NCI-H748 (cell line): ENCODE measurements around the gene PIP5K1B.

ENCODE experiments used
- DNase-seq: peaks from one replicate; lab custom pipeline; 2025; ENCODE audit not compliant: unreplicated experiment; lab: John Stamatoyannopoulos, UW

The PIP5K1B gene

DNA sequence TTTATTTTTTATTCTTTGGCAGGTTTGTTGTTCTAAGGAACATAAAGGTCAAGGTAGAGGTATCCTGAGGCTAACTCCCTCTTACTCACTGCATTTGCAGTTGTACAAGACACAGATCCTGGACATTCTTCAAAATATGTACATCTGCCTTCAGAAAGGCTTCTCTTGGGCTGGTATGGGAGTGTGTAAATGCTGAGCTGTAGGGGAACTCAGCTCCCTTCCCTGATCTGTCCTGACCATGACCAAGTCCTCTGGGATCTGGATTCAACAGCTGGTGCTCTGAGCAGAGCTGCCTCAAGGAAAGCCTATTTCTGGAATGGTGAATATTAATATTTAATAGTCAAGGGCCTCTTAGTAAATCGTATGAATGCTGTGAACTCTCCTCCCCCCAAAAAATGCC is 191.4 kb downstream of the PIP5K1B start:
- DNase-seq: no peak

DNA sequence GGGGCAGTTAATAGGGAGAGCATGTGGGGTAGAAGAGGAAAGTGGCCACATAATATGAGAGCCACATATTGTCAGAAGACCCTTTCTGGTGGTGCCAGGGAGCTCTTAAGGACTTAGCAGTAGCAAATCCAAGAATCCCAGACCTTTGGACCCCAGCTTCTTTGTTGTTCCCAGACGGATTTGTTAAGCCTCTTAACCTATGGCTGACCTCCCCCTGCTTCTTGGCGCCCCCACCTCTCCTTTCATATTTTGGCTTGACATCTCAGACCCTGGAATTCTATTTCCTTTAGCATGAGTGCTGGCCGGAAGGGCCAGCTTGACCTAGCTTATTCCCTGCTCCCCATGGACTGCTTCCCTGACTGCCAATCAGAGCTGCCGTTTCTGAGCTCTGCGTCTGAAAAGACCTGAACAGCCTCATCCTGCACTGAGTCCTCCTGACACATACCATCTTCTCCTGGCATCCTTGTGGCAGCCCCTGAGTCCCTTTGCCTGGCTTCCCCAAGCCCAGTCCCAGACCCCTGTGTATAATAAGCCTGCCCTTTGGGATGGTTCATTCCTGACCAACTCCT is 192.6 kb downstream of the PIP5K1B start:
- no peak for DNase-seq

DNA sequence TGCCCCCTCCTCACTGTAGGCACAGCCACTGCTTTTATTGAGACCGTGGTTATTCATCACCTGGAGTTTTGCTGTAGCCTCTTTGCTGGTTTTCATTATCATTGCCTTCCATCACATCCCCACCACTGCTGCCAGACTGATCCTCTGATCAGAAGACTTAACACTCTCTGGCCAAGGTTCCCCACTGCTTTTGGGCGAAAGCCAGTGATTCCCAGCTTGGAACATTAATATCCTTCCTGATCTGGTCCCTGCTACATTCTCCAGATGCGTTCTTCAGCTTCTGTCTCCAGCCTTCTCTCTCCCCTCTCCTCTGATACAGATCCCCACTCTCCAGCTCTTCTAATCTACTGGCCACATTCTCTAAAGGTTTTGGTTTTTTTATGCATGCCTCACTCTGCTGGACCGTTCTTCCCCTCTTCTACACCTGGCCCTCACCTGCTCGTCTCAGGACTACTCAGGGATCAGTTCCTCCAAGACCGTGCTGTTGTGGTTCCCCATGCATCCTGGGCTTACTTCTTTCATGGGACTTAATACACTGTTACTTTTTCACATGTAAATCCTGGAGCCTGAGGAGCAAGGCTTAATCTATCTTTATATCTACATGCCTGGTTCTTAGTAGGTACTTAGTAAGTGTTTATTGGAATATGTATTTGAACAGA is 193.9 kb downstream of the PIP5K1B start:
- no peak for DNase-seq

DNA sequence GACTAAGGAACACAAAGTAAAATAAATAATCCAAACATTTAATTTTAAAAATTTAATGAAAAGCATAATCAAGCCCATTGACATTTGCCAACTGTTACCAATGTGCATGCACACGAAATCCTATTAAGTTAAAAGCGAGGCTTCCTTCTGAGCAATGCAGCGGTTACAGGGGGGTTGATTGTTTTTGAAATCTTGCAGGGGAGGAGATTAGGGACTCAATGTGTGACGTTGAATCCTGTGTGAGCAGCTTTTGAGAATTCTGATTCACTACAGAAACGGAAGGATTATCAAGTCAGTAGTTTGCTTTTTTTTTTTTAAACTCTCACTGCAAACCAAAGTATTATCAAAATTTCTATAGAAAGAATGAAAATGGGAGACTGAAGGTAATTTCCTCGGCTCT is 199.4 kb downstream of the PIP5K1B start:
- DNase-seq: no peak

DNA sequence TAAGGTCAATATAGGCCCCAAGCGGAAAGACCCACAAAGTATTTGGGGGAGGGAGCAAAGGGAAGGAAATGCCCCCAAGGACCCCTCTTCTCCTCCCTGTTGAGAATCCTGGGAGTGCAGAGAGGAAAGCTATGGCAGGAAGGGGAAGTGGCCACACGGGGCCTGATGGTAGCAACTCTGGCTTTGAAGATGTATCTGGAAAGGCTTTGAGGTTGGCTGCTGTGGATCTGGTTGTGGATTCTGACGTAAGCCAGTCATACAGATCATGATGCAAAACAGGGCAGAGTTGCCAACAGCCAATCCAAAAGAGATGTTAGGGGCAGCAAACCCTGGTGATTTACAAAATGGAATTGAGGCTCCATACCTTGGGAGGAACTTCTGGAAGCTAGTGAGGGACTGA is 200.1 kb downstream of the PIP5K1B start:
- DNase-seq: no peak

DNA sequence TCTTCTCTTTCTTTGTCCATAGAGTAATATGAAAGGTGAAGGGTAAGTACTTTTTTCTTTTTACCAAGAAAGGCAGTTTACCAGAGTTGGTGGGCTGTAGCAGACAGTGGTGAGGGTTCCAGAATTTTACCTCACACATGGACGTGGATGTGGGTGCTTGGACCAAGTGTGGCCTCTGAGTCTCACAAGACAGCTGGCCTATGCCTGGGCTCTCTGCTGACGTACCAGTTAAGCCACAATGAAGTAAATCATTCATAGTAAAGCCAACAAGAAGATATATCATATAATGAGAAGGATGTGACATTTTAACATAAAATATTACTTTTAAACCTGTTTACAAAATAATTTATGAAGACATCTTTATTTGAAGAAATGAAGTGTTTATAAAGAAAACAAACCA is 202.9 kb downstream of the PIP5K1B start:
- no peak for DNase-seq

DNA sequence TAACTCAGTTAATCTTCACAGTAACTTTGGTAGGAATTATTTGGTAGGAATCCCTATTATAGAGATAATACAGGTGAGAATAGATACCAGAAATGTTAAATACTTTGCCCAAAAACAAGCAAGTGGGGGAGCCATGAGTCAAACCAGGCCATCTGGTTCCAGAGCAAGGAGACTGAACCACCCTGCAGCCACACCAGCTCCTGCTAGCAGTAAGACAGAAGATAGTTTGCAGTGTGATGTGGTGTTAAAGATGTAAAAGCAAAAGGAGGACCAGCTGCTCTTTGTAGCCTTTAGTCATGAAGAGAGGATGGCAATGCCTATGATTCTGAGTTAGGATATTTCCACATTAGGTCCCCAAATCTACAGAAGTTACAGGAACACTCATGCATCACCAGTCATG is 207.5 kb downstream of the PIP5K1B start:
- no peak for DNase-seq

DNA sequence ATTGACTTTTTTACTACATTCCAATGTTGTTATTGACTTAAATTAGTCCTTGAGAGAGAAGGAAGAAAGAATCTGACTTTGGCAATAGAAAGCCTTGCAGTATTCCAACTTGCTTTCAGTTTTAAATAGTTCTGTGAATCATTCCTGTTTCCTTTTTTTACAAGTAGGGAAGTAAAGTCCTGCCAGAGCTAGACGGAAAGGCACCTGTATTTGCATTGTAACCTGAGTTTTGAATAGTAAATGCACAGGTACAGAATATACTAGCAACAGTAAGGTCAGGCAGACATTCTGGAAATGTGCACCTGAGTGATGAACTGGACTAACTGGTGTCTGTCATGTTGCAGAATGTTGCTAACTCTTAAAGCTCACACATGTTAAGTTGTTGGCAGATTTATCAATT is 208.0 kb downstream of the PIP5K1B start:
- DNase-seq: peak; percentile 26

DNA sequence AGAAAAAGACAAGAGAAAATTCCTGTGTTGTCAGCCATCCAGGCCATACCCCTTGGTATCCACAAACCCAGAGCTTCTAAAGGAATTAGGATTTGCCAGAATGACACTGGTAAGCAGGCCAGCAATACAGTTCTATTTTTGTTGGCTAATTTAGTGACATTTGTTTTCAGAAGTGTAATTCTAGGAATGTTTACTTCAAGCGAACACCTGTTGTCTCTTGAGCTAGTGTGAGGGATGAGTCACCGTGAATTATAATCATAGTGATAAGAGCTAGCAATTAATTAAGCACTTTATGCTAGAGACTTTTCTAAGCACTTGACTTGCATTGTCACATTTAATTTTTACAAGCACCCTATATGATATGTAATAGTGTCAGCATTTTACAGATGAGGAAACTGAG is 209.7 kb downstream of the PIP5K1B start:
- no peak for DNase-seq

DNA sequence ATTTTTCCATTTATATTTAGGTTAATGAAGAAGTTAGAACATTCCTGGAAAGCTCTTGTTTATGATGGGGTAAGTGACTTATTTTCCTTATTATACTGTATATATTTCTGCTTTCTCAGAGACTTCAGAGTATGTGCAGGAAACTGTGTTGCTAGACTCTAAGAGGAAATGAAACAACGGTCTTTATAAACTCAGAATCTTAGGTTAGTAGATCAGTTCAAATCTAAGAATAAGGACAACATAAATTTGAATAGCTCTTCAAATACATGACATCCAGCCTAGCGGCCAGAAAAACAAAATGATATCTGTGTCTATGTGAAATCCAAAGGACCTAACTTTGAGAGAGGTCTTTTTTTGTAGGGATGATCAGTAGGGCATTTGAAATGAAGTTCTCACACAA is 214.6 kb downstream of the PIP5K1B start:
- no peak for DNase-seq

DNA sequence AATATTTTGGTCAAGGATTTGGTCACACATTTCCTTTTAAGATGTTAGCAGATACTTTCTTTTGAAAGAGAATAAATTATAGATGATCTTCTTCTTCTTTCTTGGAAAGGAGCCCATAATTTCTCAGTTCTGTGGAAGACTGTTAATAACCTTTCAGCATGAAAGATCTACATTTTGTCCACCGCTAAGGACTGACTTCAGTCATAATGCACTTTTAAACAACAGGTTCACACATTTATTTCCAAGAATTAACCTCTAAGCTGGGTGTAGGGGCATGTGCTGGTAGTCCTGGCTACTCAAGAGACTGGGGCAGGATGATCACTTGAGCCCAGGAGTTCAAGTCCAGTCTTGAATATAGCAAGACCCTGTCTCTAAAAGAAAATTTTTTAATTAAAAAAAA is 215.9 kb downstream of the PIP5K1B start:
- no peak for DNase-seq

DNA sequence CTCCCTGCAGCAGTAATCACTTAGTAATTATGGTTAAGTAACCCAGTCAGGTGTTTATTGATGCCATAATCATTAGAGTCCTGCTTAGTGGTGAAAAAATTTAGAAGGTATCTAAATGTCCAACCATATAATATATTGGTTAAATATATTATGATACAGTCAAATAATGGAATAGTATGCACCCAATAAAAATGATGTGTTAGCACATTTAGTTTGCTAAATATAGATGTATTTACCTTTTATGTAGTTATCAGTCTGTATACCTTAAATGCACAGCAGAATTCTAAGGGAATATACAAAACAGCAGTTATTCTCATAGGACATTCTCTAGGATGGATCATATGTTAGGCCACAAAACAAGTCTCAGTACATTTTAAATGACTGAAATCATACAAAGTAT is 218.4 kb downstream of the PIP5K1B start:
- DNase-seq: no peak

DNA sequence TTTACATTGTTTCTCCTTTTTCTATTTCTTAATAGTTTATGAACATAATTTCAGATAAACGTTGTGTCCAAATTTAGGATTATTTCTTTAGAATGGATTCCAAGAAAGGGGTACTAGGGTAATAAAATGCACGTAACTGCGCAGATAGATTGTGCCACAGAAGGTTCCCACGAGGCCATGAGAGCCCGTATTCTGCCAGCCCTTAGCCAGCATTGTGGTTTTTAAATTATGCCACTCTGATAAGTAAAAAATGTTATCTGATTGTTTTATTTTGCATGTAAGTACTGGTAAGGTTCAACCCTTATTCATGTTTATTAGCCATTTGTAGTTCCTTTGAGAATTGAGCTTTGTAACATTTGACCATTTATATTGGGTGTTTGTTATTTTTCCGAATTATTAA is 220.1 kb downstream of the PIP5K1B start:
- no peak for DNase-seq

DNA sequence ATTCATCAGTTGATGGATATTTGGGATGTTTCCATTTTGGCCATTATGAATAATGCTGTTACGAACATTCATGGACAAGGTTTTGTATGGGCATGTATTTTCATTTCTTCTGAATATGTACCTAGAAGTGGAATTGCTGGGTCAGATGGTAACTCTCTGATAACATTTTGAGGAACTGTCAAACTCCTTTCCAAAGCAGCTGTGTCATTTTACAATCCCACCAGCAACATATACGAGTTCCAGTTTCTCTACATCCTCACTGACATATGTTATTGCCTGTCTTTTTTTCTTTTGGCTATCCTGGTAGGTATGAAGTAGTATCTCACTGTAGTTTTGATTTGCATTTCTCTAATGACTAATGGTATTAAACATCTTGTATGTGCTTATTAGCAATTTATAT is 222.1 kb downstream of the PIP5K1B start:
- no peak for DNase-seq

DNA sequence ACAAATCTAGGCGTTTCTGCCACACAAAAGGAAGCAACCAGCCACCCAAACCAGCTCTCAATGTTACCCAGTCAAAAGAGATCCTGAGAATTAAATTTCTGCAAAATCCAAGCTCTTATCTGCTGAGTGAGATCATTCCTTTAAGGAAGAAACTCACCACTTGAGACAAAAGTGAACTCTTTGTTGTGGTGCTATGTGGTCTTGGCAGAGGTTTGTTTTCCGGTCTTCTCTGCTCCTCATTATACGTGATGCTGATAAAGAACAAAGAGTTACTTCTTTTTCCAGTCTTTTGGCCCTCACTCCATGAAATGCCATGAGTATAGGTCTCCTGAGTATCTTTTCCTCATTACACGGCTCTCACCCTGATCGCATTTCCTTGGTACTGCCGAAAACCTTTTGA is 226.8 kb downstream of the PIP5K1B start:
- no peak for DNase-seq

DNA sequence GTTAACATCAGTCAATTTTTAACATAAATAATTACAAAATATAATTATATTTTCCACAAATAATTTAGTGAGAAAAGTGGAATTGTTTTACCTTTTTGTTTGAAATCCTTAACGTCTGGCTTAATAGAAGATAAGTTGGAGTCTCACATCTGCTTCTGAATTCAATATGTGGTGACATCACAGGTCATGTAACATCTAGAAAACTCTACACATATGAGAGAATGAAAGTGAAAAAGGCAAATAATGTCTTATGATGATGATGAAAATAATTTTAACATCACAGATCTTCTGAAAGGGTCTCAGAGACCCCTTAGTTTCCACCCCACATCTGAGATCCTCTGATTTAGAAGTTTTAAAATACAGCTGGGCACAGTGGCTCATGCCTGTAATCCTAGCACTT is 227.4 kb downstream of the PIP5K1B start:
- DNase-seq: no peak

DNA sequence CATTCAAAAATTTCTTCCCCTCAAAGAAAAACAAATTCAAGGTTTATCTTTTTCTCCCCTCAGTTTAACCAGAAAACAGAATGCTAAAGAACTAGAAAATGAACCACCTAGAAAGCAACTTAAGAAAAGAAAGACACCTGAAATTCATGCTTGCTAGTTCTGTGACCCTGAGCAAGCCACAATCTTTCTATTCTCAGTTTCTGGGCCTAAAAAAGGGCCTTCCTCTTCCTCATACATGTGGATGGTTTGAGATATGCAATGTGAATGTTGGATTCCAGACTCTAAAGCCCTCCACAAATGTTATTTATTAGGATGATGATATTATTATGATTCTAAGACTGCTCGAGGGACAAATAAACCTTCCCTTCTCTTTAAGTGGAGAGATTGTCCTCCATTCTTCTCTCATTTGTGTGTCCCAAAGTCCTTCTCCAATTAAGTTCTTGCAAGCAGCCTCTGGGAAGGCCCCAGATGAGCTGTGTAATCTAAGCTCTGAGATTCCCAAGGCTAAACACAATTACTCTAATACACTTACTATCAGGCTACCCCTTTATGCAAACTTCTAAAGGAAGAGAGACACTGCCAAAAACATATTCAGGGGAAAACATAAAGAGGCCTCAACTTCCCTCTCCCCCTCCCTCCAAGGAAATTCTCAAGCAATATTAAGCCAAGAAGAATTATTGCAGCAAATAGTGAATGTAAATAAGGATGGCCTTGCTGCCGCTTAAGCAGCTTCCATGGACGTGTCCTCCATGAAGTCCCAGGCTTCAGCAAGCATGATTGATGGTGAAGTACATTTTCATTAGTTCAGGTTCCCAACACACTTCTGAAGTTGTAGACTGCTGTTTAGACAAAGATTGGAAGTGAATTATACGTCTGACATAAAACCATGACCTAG is 228.6 kb downstream of the PIP5K1B start:
- no peak for DNase-seq

DNA sequence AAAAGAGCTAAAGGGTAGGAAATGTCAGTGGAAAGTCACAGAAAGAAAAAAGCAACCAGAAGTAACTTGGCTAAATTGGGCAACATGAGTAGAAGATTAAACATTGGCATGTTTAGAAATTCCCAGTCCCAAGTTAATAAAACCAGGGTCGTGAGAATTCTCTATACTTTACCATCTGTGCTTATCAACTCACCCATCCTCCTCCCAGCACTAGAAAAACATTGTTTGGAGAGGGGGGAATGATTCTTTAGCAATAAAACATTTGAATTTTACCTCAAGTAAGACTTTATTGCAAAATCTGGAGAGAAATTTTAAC is 229.2 kb downstream of the PIP5K1B start:
- no peak for DNase-seq

DNA sequence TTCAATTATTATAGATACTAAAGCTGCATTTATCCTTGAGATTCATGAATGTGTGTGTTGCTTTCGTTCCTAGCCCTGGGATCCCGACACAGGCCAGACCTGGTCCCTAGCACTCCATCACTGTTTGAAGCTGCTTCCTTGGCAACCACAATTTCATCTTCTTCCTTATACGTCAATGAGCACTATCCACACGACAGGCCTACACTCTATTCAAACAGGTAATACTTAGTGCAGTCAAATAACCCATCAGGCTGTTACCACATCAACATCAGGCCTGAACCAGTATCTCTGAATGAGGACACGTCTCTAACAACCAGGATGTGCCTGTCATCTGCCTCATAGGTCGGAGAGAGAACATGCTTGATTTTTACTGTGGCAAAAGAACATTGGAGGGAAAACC is 235.5 kb downstream of the PIP5K1B start:
- no peak for DNase-seq

DNA sequence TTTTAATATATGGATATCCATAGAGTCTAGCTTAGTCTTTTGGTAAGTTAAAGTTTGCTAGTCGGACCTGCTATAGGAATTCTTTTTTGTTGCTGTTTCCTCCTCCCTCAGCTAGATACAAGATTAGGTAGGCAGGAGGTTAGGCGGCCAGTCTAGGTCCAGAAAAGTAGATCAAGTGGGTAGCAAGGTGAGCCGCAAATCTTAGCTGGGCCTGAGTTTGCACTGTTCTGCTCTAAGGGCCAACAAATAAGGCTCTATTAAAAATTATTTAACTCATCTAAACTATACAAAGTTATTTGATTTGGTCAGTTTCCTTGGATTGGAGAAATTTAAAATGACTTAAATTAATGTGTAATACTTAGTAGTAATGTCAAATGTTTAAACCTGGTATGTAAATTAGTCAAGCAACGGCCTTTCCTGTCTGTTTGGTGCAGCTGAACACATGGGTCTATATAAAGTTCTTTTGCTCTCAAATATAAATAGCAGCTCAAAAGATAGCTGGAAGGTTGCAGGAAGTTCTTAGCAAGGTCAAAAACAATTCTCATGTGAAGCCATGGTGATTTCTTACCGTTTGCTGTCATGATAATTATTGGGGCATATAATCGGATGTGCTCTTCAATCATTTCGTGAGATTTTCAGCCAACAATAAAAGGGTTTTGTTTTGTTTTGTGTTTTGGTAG is 236.9 kb downstream of the PIP5K1B start:
- no peak for DNase-seq

DNA sequence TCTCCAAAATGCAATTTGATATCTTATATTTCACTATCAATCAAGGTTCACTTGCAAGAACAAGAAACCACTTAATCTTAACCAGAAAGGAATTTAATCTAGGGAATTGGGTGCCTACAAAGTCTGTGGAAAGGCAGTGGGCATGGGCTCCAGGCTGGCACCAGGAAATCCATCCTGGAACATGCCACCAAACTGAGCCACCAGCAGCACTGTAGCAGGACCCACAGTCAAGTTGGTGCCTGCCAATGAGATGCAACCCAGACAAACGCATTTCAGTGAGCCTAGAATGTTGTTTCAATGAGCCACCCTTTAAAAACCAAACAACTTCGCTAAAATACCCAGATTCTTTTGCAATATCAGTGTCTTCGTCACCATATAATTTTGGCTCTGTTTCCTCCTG is 237.8 kb downstream of the PIP5K1B start:
- no peak for DNase-seq

DNA sequence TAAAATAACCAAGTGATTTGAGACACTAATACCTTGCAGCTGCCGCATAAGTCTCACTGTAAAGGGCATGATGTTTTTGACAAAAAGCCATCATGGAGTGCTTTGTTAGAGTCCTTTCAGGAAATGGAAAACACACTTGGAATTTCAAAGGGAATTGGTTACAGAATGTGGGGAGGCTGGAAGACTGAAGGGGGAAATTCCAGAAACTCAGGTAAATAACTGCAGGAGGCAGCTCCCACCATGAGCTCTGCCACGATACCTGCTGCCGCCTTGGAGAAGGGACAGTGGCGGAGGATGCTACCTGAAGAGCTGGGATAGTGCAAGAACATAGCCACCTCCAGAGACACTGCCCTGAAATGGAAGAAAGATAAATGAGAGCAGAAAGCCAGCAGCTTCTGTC is 242.0 kb downstream of the PIP5K1B start:
- DNase-seq: no peak
